Measurements from ENCODE around the gene CMC4. TPM values are rescaled to one million over a fixed set of nuclear protein-coding genes. Genes with fewer than 3 reads are reported as not detected.

Gene CMC4
- total and polyA plus RNA-seq, 2 of the 4 experiments (the other 2 are of a cell fraction): 6.4 to 8.4 TPM

GRCh38 chrX:155046129-155046810 lies 24.7 kb downstream of the CMC4 start:
- ATAC-seq (ENCODE audit: low read depth): no peak
- no TSS peak for BruUV-seq (replicated peaks)
- Histone ChIP-seq H3K36me3 (ENCODE audit: control insufficient read depth, insufficient read depth, low read length) (no peaks in the 10 kb centered on the region), H3K18ac (ENCODE audit: low read depth, low read length) (no peak overlapping the region), H3K56ac (ENCODE audit: extremely low read depth, insufficient read depth, low read length) (no peak overlapping the region), H4K5ac (ENCODE audit: low read depth, low read length) (no peak overlapping the region), H4K8ac (ENCODE audit: low read depth in 2 of 2, low read length in 2 of 2) (no peak overlapping the region), H3K9me1 (ENCODE audit: insufficient read depth, low read length) (no peaks in the 10 kb centered on the region), H2BK120ac (ENCODE audit: low read depth, low read length) (no peak overlapping the region), H2BK15ac (ENCODE audit: low read depth, low read length) (no peak overlapping the region), H4K91ac (ENCODE audit: insufficient read depth, low read depth, low read length) (no peak overlapping the region), H3K9ac (ENCODE audit: low read depth, low read length) (no peak overlapping the region), H2BK20ac (ENCODE audit: low read depth, low read length) (no peak overlapping the region), H2AFZ (replicated peaks; ENCODE audit: low read length, poor library complexity) (no peak overlapping the region), H3K4me2 (ENCODE audit: low read depth, low read length) (no peak overlapping the region), H3K23ac (ENCODE audit: low read depth, low read length) (no peak overlapping the region), H3K27ac (ENCODE audit: insufficient read depth, low read length) (no peak overlapping the region), H3K4me1 (ENCODE audit: control insufficient read depth, insufficient read depth, low read length) (no peaks in the 10 kb centered on the region), H2AK9ac (replicated peaks; ENCODE audit: low read depth, low read length, poor library complexity) (no peak overlapping the region), H3K4me3 (ENCODE audit: insufficient read depth, low read depth, low read length) (no peak overlapping the region), H2AK5ac (ENCODE audit: low read depth, low read length) (no peak overlapping the region), H3K4ac (ENCODE audit: low read depth, low read length) (no peak overlapping the region), H2BK5ac (ENCODE audit: low read depth, low read length, poor library complexity, severe bottlenecking) (no peak overlapping the region), H3K9me3 (ENCODE audit: control insufficient read depth, insufficient read depth, low read length) (no peaks in the 10 kb centered on the region), H3K79me1 (ENCODE audit: low read depth in 1 of 2, low read length in 2 of 2) (no peaks in the 10 kb centered on the region), H4K20me1 (ENCODE audit: insufficient read depth, low read length) (no peaks in the 10 kb centered on the region), H3K27me3 (ENCODE audit: control insufficient read depth, insufficient read depth, low read length) (no peaks in the 10 kb centered on the region), H3K14ac (replicated peaks; ENCODE audit: low read depth, low read length) (no peak overlapping the region)
- TF ChIP-seq FOS (IDR thresholded peaks at IDR 0.05; ENCODE audit: low read depth, low read length): no peak
- TF ChIP-seq BHLHE40 (IDR thresholded peaks at IDR 0.05; ENCODE audit: low read depth, low read length): no peak
- TF ChIP-seq, protein P1, sequence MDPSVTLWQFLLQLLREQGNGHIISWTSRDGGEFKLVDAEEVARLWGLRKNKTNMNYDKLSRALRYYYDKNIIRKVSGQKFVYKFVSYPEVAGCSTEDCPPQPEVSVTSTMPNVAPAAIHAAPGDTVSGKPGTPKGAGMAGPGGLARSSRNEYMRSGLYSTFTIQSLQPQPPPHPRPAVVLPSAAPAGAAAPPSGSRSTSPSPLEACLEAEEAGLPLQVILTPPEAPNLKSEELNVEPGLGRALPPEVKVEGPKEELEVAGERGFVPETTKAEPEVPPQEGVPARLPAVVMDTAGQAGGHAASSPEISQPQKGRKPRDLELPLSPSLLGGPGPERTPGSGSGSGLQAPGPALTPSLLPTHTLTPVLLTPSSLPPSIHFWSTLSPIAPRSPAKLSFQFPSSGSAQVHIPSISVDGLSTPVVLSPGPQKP (IDR thresholded peaks at IDR 0.05; ENCODE audit: borderline replicate concordance, low read depth, low read length): no peak
- no peak for TF ChIP-seq MAZ (IDR thresholded peaks at IDR 0.05; ENCODE audit: borderline replicate concordance, low read depth, low read length)
- TF ChIP-seq, protein P2, sequence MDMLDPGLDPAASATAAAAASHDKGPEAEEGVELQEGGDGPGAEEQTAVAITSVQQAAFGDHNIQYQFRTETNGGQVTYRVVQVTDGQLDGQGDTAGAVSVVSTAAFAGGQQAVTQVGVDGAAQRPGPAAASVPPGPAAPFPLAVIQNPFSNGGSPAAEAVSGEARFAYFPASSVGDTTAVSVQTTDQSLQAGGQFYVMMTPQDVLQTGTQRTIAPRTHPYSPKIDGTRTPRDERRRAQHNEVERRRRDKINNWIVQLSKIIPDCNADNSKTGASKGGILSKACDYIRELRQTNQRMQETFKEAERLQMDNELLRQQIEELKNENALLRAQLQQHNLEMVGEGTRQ (IDR thresholded peaks at IDR 0.05; ENCODE audit: low read depth, low read length): no peak
- TF ChIP-seq, protein P3, sequence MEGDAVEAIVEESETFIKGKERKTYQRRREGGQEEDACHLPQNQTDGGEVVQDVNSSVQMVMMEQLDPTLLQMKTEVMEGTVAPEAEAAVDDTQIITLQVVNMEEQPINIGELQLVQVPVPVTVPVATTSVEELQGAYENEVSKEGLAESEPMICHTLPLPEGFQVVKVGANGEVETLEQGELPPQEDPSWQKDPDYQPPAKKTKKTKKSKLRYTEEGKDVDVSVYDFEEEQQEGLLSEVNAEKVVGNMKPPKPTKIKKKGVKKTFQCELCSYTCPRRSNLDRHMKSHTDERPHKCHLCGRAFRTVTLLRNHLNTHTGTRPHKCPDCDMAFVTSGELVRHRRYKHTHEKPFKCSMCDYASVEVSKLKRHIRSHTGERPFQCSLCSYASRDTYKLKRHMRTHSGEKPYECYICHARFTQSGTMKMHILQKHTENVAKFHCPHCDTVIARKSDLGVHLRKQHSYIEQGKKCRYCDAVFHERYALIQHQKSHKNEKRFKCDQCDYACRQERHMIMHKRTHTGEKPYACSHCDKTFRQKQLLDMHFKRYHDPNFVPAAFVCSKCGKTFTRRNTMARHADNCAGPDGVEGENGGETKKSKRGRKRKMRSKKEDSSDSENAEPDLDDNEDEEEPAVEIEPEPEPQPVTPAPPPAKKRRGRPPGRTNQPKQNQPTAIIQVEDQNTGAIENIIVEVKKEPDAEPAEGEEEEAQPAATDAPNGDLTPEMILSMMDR (conservative IDR thresholded peaks at IDR 0.05; ENCODE audit: low read depth, low read length): no peak
- no peak for TF ChIP-seq RFX5 (IDR thresholded peaks at IDR 0.05; ENCODE audit: low read depth, low read length)
- no peak for TF ChIP-seq MXI1 (IDR thresholded peaks at IDR 0.05; ENCODE audit: borderline replicate concordance, low read depth, low read length)
- no peak for TF ChIP-seq CEBPB (IDR thresholded peaks at IDR 0.05; ENCODE audit: low read depth, low read length)
- TF ChIP-seq CHD1 (IDR thresholded peaks at IDR 0.05; ENCODE audit: low read depth, low read length): no peak
- TF ChIP-seq SMC3 (IDR thresholded peaks at IDR 0.05; ENCODE audit: low read depth, low read length): no peak
- DNase-seq: no peak
- intact Hi-C loops (cut with micrococcal nuclease): no loop called here
- ChIA-PET POLR2A (ENCODE audit: unreplicated experiment) (no interaction called here), CTCF (interaction anchor here (1.4 kb wide), 1 partner anchor 11 kb away, joined by 4 read pairs; no protein-coding TSS in a partner anchor)
- dilution Hi-C loops (cut with HindIII; ENCODE audit: low sequenced_read_pairs, unreplicated experiment): no loop called here
- in situ Hi-C loops (cut with MboI; ENCODE audit: low sequenced_read_pairs): no loop called here
- WGBS, 2 experiments (ENCODE audit: extremely low coverage in 2 of 2, insufficient read length in 1 of 2): no CpG with 5 or more reads among the region's 6 CpGs
